ENCODE results near the gene SENP6. TPM values are rescaled to one million over a fixed set of nuclear protein-coding genes. Genes with fewer than 3 reads are reported as not detected.
"Not testable (repeated sequence)": the region's sequence is repeated elsewhere in the genome, so short reads cannot be mapped to it uniquely, and the experiment has no call there.

SENP6 gene
- total RNA-seq, 2 donors from 2014 or later = 54.6 to 59.8 TPM

DNA sequence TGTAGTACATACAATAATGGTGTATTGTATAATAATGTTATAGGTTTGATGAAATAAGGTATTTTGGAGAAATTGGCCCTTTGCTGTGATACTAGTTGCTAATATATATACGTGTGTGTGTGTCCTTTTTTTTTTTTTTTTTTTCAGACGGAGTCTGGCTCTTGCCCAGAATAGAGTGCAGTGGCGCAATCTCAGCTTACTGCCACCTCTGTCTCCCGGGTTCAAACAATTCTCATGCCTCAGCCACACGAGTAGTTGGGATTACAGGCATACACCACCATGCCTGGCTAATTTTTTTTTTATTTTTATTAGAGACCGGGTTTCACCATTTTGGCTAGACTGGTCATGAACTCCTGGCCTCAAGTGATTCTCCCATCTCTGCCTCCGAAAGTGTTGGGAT, 23.3 kb downstream of the SENP6 start:
- TF ChIP-seq, protein P1, sequence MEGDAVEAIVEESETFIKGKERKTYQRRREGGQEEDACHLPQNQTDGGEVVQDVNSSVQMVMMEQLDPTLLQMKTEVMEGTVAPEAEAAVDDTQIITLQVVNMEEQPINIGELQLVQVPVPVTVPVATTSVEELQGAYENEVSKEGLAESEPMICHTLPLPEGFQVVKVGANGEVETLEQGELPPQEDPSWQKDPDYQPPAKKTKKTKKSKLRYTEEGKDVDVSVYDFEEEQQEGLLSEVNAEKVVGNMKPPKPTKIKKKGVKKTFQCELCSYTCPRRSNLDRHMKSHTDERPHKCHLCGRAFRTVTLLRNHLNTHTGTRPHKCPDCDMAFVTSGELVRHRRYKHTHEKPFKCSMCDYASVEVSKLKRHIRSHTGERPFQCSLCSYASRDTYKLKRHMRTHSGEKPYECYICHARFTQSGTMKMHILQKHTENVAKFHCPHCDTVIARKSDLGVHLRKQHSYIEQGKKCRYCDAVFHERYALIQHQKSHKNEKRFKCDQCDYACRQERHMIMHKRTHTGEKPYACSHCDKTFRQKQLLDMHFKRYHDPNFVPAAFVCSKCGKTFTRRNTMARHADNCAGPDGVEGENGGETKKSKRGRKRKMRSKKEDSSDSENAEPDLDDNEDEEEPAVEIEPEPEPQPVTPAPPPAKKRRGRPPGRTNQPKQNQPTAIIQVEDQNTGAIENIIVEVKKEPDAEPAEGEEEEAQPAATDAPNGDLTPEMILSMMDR (IDR thresholded peaks at IDR 0.05) = no peak
- Histone ChIP-seq H3K4me1 (peaks cover 0 to 22% of the 10 kb centered on the region in 2 donors), H3K4me3 (no peak overlapping the region), H3K36me3 (peaks cover 6% of the 10 kb centered on the region), H3K27me3 (no peaks in the 10 kb centered on the region), H3K9me3 (no peaks in the 10 kb centered on the region), H3K27ac (no peak overlapping the region)
- DNase-seq (ENCODE audit: low spot score) = no peak

DNA sequence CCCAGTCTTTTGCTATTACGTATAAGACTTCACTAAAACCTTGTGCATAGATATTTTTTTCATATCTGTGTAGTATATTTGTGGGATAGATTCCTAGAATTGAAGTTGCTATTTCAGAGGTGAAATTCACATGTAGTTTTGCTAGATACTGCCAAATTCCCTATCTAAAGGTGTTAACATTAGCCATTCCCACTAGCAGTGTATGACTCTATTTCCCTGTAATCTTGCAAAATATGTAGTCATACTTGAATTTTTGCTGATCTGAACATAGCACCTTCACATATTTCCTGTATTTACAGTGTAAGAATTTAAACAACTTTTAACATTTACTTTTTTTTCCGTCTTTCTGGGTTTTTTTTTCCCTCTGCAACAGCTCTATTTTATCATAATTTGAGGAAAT, 24.9 kb downstream of the SENP6 start:
- H3K27ac ChIP-seq = no peak overlapping the region
- H3K27me3 ChIP-seq = no peaks in the 10 kb centered on the region
- H3K36me3 ChIP-seq = peaks cover 6% of the 10 kb centered on the region
- H3K9me3 ChIP-seq = no peaks in the 10 kb centered on the region
- no peak overlapping the region for H3K4me3 ChIP-seq
- DNase-seq (ENCODE audit: low spot score) = no peak
- H3K4me1 ChIP-seq = peaks cover 0 to 11% of the 10 kb centered on the region in 2 donors
- TF ChIP-seq, protein P1 (IDR thresholded peaks at IDR 0.05) = no peak

DNA sequence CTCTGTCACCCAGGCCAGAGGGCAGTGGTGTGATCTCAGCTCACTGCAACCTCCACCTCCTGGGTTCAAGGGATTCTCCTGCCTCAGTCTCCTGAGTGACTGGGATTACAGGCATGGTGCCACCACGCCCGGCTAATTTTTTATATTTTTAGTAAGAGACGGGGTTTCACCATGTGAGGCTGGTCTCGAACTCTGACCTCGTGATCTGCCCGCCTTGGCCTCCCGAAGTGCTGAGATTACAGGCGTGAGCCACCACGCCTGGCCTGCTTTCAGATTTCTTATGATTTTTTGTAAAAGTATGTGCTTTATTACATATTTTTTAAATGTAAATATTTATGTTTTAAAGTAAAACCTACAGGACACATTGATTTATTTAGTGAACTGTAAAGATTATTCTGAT, 26.0 kb downstream of the SENP6 start:
- not testable (repeated sequence) for H3K27ac ChIP-seq, H3K27me3 ChIP-seq
- H3K4me1 ChIP-seq = peaks cover 0 to 16% of the 10 kb centered on the region in 2 donors

DNA sequence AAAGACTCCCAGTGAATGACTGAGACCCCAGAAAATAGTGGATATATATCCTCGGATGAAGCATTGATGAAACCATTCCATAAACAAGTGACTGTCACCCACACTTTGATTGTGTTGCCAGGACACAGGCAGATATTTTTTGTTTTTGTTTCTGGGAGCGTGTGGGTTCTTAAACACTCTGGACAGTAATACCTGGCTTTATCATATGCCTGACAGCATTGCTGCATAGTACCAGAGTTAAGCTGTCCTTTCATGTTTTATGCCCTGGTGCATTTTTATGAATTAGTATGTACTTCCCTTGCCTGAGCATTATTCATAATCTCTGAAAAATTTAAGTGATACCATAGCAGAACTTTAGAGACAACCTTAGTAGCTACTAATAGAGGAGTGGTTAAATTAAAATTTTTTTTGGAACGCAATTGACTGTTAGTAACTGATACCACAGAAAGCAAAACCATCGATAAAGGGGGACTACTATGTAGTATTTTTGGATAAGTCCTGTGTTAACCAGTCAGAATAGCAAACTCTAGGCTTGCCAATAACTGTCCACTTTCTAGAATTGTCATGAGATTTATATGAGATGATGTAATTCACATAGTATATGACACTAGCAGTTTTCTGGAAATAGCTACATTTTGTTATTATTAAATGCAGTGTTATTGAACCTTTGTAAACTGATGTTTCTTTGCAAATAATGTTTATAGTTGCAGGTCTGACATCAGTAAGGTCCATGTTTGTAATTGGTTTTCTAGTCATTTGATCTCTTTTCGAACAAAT, 30.4 kb downstream of the SENP6 start:
- no peaks in the 10 kb centered on the region for H3K9me3 ChIP-seq
- no peaks in the 10 kb centered on the region for H3K27me3 ChIP-seq
- no peak overlapping the region for H3K27ac ChIP-seq
- no peak overlapping the region for H3K4me3 ChIP-seq
- H3K4me1 ChIP-seq = peaks cover 0 to 25% of the 10 kb centered on the region in 2 donors
- TF ChIP-seq, protein P1 (IDR thresholded peaks at IDR 0.05) = no peak
- H3K36me3 ChIP-seq = peaks cover under 1% of the 10 kb centered on the region
- no peak for DNase-seq (ENCODE audit: low spot score)

More for the DNA sequence above, 26.0 kb downstream of the SENP6 start:
- DNase-seq (ENCODE audit: low spot score); H3K4me3 ChIP-seq; H3K36me3 ChIP-seq; H3K9me3 ChIP-seq: not testable (repeated sequence)

DNA sequence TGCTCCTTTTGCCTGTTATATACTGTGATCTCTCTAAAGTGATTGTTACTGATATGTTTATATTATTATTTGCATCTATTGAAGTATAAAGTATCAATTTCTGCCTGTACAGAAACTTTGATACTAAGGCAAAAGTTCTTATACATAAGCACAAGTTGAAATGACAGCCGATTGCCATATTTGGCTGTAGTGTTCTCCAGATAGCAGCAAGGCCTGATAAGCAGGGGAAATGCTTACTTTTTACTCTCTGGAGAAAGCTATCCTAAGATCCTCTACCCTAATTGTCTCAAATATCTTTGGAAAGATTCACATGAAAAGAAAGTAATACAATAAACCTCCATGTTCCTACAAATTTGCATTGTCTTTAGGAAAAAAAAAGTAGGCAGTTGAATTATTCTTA, 31.4 kb downstream of the SENP6 start:
- TF ChIP-seq, protein P1 (IDR thresholded peaks at IDR 0.05) = no peak
- H3K36me3 ChIP-seq = peaks cover 10% of the 10 kb centered on the region
- no peaks in the 10 kb centered on the region for H3K9me3 ChIP-seq
- no peak overlapping the region for H3K4me3 ChIP-seq
- no peaks in the 10 kb centered on the region for H3K27me3 ChIP-seq
- no peak overlapping the region for H3K27ac ChIP-seq
- H3K4me1 ChIP-seq = peaks cover 0 to 25% of the 10 kb centered on the region in 2 donors
- DNase-seq (ENCODE audit: low spot score) = no peak

DNA sequence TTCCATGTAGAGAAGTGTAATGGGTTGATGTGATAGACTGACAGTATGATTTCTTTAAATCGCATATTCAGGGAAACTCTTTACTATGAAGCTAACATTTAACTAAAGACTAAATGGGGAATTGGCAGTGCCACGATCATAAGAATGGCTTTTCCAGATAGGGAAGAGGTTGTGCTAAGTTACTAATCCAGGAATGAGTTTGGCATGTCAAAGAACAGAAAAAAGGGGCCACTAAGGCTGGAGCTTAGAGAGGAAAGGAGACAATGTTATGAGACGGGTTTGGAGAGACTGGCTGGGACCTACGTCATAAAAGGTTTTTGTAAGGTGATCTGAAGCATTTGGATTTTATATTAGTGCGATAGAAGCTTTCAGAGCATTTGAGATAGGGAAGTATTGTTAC, 40.6 kb downstream of the SENP6 start:
- TF ChIP-seq, protein P1 (IDR thresholded peaks at IDR 0.05) = no peak
- Histone ChIP-seq H3K27me3 (no peaks in the 10 kb centered on the region), H3K27ac (no peak overlapping the region), H3K36me3 (peaks cover 16% of the 10 kb centered on the region), H3K9me3 (no peaks in the 10 kb centered on the region), H3K4me3 (no peak overlapping the region), H3K4me1 (no peaks in the 10 kb centered on the region)
- DNase-seq (ENCODE audit: low spot score) = no peak

Data from right atrium auricular region (tissue), 2 donors.